Stimulated activated CD8-positive, alpha-beta memory T cell treated with anti-CD3 and anti-CD28 coated beads, Interleukin-15, amount 100 ng/mL, for 24 hours (primary cell): ENCODE results near the gene HIKESHI.
"Not testable (repeated sequence)": the region's sequence is repeated elsewhere in the genome, so short reads cannot be mapped to it uniquely, and the experiment has no call there.

Source experiments
- DNase-seq: peaks from one replicate; pipeline ENCODE4 v3.0.0-alpha.2; 2020; ENCODE audit warnings: low read depth

HIKESHI gene

GRCh38 chr11:86302092-86302793, at the start of gene HIKESHI:
Gene HIKESHI (plus strand): TSS chr11:86302240. CDS start chr11:86302449, 209 bp downstream.
- DNase-seq: peak; percentile 74

GRCh38 chr11:86255896-86256295, 46.1 kb upstream of the HIKESHI start:
- DNase-seq: no peak

GRCh38 chr11:86256608-86257007, 45.4 kb upstream of the HIKESHI start:
- no peak for DNase-seq

GRCh38 chr11:86257446-86257845, 44.6 kb upstream of the HIKESHI start:
- no peak for DNase-seq

- no peak for DNase-seq
Observed at GRCh38 chr11:86259730-86260129, 42.3 kb upstream of the HIKESHI start.

- DNase-seq: no peak
Observed at GRCh38 chr11:86261328-86261727, 40.7 kb upstream of the HIKESHI start.

GRCh38 chr11:86262387-86262786, 39.7 kb upstream of the HIKESHI start:
- DNase-seq: no peak

- DNase-seq: no peak
Observed at GRCh38 chr11:86264649-86265048, 37.4 kb upstream of the HIKESHI start.

GRCh38 chr11:86265194-86265593, 36.8 kb upstream of the HIKESHI start:
- DNase-seq: no peak

- DNase-seq: no peak
Observed at GRCh38 chr11:86269645-86270044, 32.4 kb upstream of the HIKESHI start.

- DNase-seq: no peak
Observed at GRCh38 chr11:86274503-86274902, 27.5 kb upstream of the HIKESHI start.

- no peak for DNase-seq
Observed at GRCh38 chr11:86274999-86275398, 27.0 kb upstream of the HIKESHI start.

- DNase-seq: no peak
Observed at GRCh38 chr11:86275493-86276370, 26.3 kb upstream of the HIKESHI start.

GRCh38 chr11:86277741-86278140, 24.3 kb upstream of the HIKESHI start:
- DNase-seq: no peak

GRCh38 chr11:86278226-86278625, 23.8 kb upstream of the HIKESHI start:
- no peak for DNase-seq

- DNase-seq: no peak
Observed at GRCh38 chr11:86279747-86280146, 22.3 kb upstream of the HIKESHI start.

- no peak for DNase-seq
Observed at GRCh38 chr11:86287468-86287796, 14.6 kb upstream of the HIKESHI start.

GRCh38 chr11:86288776-86289507, 13.1 kb upstream of the HIKESHI start:
- DNase-seq: no peak

GRCh38 chr11:86289508-86290280, 12.3 kb upstream of the HIKESHI start:
- DNase-seq: not testable (repeated sequence)

- DNase-seq: no peak
Observed at GRCh38 chr11:86291466-86292262, 10.4 kb upstream of the HIKESHI start.
